ENCODE data around the gene ERAP2. TPM values are rescaled to one million over a fixed set of nuclear protein-coding genes. Genes with fewer than 3 reads are reported as not detected.
"Not testable (repeated sequence)": the region's sequence is repeated elsewhere in the genome, so short reads cannot be mapped to it uniquely, and the experiment has no call there.

Gene ERAP2
- total RNA-seq, 2 experiments from 2014 or later, result 19.5 to 29.3 TPM

DNA sequence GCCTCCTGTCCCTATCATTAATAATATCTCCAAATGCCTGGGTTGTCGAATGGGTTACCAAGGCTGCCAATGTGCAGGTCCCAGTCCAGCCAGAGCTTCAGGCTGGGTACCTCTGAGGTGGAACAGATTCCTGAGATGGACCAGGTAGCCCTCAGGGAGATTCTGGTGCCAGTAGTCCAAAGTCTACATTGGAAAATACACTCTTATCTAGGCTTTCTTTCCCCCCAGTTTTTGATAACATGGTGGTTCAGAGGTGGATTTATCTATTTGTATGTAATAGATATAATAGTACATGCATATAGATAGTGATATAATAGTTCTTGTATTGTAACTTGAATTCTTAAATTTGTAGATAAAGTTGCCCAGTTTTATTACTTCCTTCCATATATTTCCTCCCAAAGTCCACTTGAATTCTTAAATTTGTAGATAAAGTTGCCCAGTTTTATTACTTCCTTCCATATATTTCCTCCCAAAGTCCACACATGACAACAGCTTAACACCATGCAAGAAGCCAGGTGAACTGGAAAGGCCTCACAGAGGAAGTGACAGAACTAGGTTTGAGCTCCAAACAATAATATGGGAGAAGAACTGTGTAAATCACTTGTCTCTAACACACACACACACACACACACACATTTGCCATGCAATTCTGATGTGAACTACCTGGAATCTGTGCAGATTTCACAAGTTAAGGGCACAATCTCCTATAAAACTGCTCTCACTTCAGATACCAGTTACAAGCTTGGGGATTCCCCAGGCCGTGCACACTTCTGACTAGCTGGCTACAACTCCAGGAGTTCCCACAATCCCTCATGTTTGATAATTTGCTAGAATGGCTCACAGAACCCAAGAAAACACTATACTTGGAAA lies 37.9 kb upstream of the ERAP2 start:
- no peaks in the 10 kb centered on the region for H3K9me2 ChIP-seq (ENCODE audit: insufficient read depth, low read length)
- ChIA-PET CTCF (ENCODE audit: unreplicated experiment) (no interaction called here), POLR2A (interaction anchor here (0.6 to 1.1 kb wide), 5 partner anchors 9 to 813 kb away, joined by 3 to 4 read pairs (median 3); no protein-coding TSS in a partner anchor)
- H3K36me3 ChIP-seq (ENCODE audit: insufficient read depth, low read length), result no peaks in the 10 kb centered on the region
- DNase-seq (ENCODE audit: low spot score), result no peak
- no peaks in the 10 kb centered on the region for H3K4me1 ChIP-seq (ENCODE audit: insufficient read depth, low read length, poor library complexity, severe bottlenecking)
- no peak for TF ChIP-seq EZH2phosphoT487 (IDR thresholded peaks at IDR 0.05; ENCODE audit: borderline replicate concordance, low read depth, low read length)
- TF ChIP-seq, protein P1, sequence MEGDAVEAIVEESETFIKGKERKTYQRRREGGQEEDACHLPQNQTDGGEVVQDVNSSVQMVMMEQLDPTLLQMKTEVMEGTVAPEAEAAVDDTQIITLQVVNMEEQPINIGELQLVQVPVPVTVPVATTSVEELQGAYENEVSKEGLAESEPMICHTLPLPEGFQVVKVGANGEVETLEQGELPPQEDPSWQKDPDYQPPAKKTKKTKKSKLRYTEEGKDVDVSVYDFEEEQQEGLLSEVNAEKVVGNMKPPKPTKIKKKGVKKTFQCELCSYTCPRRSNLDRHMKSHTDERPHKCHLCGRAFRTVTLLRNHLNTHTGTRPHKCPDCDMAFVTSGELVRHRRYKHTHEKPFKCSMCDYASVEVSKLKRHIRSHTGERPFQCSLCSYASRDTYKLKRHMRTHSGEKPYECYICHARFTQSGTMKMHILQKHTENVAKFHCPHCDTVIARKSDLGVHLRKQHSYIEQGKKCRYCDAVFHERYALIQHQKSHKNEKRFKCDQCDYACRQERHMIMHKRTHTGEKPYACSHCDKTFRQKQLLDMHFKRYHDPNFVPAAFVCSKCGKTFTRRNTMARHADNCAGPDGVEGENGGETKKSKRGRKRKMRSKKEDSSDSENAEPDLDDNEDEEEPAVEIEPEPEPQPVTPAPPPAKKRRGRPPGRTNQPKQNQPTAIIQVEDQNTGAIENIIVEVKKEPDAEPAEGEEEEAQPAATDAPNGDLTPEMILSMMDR (conservative IDR thresholded peaks at IDR 0.05; ENCODE audit: low read length), result no peak
- no peak overlapping the region for H3K4me2 ChIP-seq (ENCODE audit: low read length)
- no peak overlapping the region for H3K27ac ChIP-seq (ENCODE audit: low read depth, low read length, poor library complexity, severe bottlenecking)
- H3K4me3 ChIP-seq (ENCODE audit: low read depth, low read length, poor library complexity, severe bottlenecking), result no peak overlapping the region
- BruUV-seq (replicated peaks), result no TSS peak
- peak overlapping the region; percentile 38; the same call in 1 of the 2 replicates for H2AFZ ChIP-seq (ENCODE audit: low read length)
- H3K9me3 ChIP-seq (ENCODE audit: low read length), result no peaks in the 10 kb centered on the region
- H4K20me1 ChIP-seq (ENCODE audit: insufficient read depth, low read length), result no peaks in the 10 kb centered on the region
- no peaks in the 10 kb centered on the region for H3K79me2 ChIP-seq (ENCODE audit: insufficient read depth, low read depth, low read length)
- intact Hi-C loops (cut with micrococcal nuclease; ENCODE audit: unreplicated experiment), result no loop called here

DNA sequence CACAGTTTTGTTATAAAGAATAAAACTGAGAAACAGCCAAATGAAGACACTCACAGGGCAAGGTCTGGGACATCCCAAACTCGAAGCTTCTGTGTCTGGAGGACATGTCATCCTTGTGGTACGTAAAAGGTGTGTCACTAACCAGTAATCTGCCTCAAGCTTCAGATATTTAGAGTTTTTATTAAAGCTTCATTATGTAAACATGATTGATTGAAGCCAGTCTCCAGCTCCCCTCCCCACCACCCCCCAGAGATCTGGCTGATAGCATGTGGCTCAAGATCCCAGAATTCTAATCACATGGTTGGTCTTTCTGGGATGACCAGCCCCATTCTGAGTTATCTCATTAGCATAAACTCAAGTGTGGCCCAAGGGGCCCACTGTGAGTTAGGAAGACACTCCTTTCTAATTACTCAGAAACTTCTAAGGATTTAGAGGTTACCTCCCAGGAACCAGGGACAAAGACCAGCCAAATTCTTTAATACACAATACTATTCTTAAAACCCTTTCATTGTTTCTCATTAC lies 37.2 kb upstream of the ERAP2 start:
- no TSS peak for BruUV-seq (replicated peaks)
- Histone ChIP-seq H3K4me3 (ENCODE audit: low read depth, low read length, poor library complexity, severe bottlenecking) (no peak overlapping the region), H3K4me1 (ENCODE audit: insufficient read depth, low read length, poor library complexity, severe bottlenecking) (no peaks in the 10 kb centered on the region), H3K9me3 (ENCODE audit: low read length) (no peaks in the 10 kb centered on the region), H3K27ac (ENCODE audit: low read depth, low read length, poor library complexity, severe bottlenecking) (no peak overlapping the region), H3K9me2 (ENCODE audit: insufficient read depth, low read length) (no peaks in the 10 kb centered on the region), H3K36me3 (ENCODE audit: insufficient read depth, low read length) (no peaks in the 10 kb centered on the region), H3K79me2 (ENCODE audit: insufficient read depth, low read depth, low read length) (no peaks in the 10 kb centered on the region), H2AFZ (ENCODE audit: low read length) (peak overlapping the region; percentile 38; the same call in 1 of the 2 replicates), H4K20me1 (ENCODE audit: insufficient read depth, low read length) (no peaks in the 10 kb centered on the region), H3K4me2 (ENCODE audit: low read length) (no peak overlapping the region)
- intact Hi-C loops (cut with micrococcal nuclease; ENCODE audit: unreplicated experiment), result no loop called here
- TF ChIP-seq, protein P1 (conservative IDR thresholded peaks at IDR 0.05; ENCODE audit: low read length), result no peak
- no peak for TF ChIP-seq EZH2phosphoT487 (IDR thresholded peaks at IDR 0.05; ENCODE audit: borderline replicate concordance, low read depth, low read length)
- ChIA-PET POLR2A (interaction anchor here (0.7 to 1.1 kb wide), 4 partner anchors 10 to 42 kb away, joined by 3 read pairs; no protein-coding TSS in a partner anchor), CTCF (ENCODE audit: unreplicated experiment) (no interaction called here)
- no peak for DNase-seq (ENCODE audit: low spot score)

DNA sequence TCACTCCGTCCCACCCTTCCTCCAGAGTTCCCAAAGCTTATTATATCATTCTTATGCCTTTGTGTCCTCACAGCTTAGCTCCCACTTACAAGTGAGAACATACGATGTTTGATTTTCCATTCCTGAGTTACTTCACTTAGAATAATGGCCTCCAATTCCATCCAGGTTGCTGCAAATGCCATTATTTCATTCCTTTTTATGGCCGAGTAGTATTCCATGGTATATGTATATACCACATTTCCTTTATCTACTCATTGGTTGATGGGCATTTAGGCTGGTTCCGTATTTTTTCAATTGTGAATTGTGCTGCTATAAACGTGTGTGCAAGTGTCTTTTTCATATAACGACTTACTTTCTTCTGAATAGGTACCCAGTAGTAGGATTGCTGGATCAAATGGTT lies 34.4 kb upstream of the ERAP2 start:
- H4K20me1 ChIP-seq (ENCODE audit: insufficient read depth, low read length); H3K9me3 ChIP-seq (ENCODE audit: low read length); H3K36me3 ChIP-seq (ENCODE audit: insufficient read depth, low read length); intact Hi-C loops (cut with micrococcal nuclease; ENCODE audit: unreplicated experiment); H2AFZ ChIP-seq (ENCODE audit: low read length); H3K4me2 ChIP-seq (ENCODE audit: low read length); BruUV-seq (replicated peaks); H3K79me2 ChIP-seq (ENCODE audit: insufficient read depth, low read depth, low read length); DNase-seq (ENCODE audit: low spot score); H3K4me3 ChIP-seq (ENCODE audit: low read depth, low read length, poor library complexity, severe bottlenecking); H3K27ac ChIP-seq (ENCODE audit: low read depth, low read length, poor library complexity, severe bottlenecking); H3K9me2 ChIP-seq (ENCODE audit: insufficient read depth, low read length); H3K4me1 ChIP-seq (ENCODE audit: insufficient read depth, low read length, poor library complexity, severe bottlenecking); POLR2A ChIA-PET; CTCF ChIA-PET (ENCODE audit: unreplicated experiment): not testable (repeated sequence)
